ENCODE data around the gene NOX3.

GRCh38 chr6:155426408-155426945 is 29.2 kb downstream of the NOX3 start:
- TF ChIP-seq POLR2A (IDR thresholded peaks at IDR 0.05): no peak
- no peak for TF ChIP-seq CTCF (IDR thresholded peaks at IDR 0.05)
- TF ChIP-seq POLR2AphosphoS5 (IDR thresholded peaks at IDR 0.05): no peak
